B cell (primary cell): ENCODE results near the gene DDX20. TPM values are rescaled to one million over a fixed set of nuclear protein-coding genes. Genes with fewer than 3 reads are reported as not detected.

Source experiments
- ATAC-seq: fragments of 200-7000 bp; cut with Tn5 transposase; one replicate; pipeline ENCODE4 v1.10.0; 2021; ENCODE audit warnings: low read depth, mild to moderate bottlenecking, moderate number of reproducible peaks, moderate library complexity
- CTCF ChIA-PET: fragments of 350-600 bp; sonication (Branson Sonifier 250); formaldehyde crosslinking; loops from one replicate; lab custom pipeline; 2021; ENCODE audit warnings: antibody characterized with exemption, inconsistent platforms; lab: Charles Lee
- POLR2A ChIA-PET: fragments of 350-600 bp; sonication (Branson Sonifier 250); formaldehyde crosslinking; loops from one replicate; lab custom pipeline; 2021; ENCODE audit warnings: antibody characterized with exemption; lab: Charles Lee
- DNase-seq: peaks from one replicate; pipeline ENCODE4 v3.0.0; 2013
- H2AFZ ChIP-seq: 2 replicates; pipeline ENCODE4 v1.6.1; 2012; ENCODE audit warnings: mild to moderate bottlenecking, low read depth, low read length; ENCODE audit not compliant: insufficient read depth, poor library complexity, severe bottlenecking
- H3K27ac ChIP-seq, 2 donors: 1 replicate in 1 of 2; 2 replicates in 1 of 2; pipeline ENCODE4 v1.5.1; 2012 to 2013; ENCODE audit warnings: low read length in 2 of 2, mild to moderate bottlenecking in 2 of 2, moderate library complexity in 1 of 2
- H3K27me3 ChIP-seq, 4 experiments: fragments of 200-600 bp in 1 of 4; sonication (generic) in 1 of 4; replicated peaks in 1 of 4; 1 replicate in 2 of 4; 2 replicates in 2 of 4; pipeline versions ENCODE4 v1.6.1 to v1.7.0; 2013 to 2016; ENCODE audit warnings: low read length in 3 of 4, mild to moderate bottlenecking in 2 of 4, mixed read lengths in 1 of 4, moderate library complexity in 1 of 4; ENCODE audit not compliant: insufficient read depth in 4 of 4, control insufficient read depth in 3 of 4; ENCODE audit errors: control extremely low read depth in 1 of 4
- H3K36me3 ChIP-seq, 2 experiments: replicated peaks in 1 of 2; 1 replicate in 1 of 2; 2 replicates in 1 of 2; pipeline versions ENCODE4 v1.6.1 to v1.7.1; 2013; ENCODE audit warnings: low read length in 1 of 2; ENCODE audit not compliant: insufficient read depth in 2 of 2, control insufficient read depth in 1 of 2; ENCODE audit errors: control extremely low read depth in 1 of 2, extremely low read depth in 1 of 2
- H3K4me1 ChIP-seq, 2 donors: fragments of 200-600 bp in 1 of 2; sonication (generic) in 1 of 2; 1 replicate in 1 of 2; 2 replicates in 1 of 2; pipeline versions ENCODE4 v1.5.1 to v1.6.1; 2013 to 2017; ENCODE audit warnings: low read length in 2 of 2; ENCODE audit not compliant: control insufficient read depth in 2 of 2, insufficient read depth in 2 of 2
- H3K4me2 ChIP-seq: replicated peaks from 2 replicates; pipeline ENCODE3; 2012; ENCODE audit warnings: mild to moderate bottlenecking, low read depth, low read length; ENCODE audit not compliant: poor library complexity, severe bottlenecking
- H3K4me3 ChIP-seq, 5 experiments: fragments of 200-600 bp in 1 of 5; sonication (generic) in 1 of 5; 1 replicate in 3 of 5; 2 replicates in 2 of 5; pipeline versions ENCODE4 v1.5.1 to v1.7.0; 2011 to 2016; ENCODE audit warnings: low read length in 4 of 5, mild to moderate bottlenecking in 4 of 5, low read depth in 2 of 5, control low read depth in 1 of 5, moderate library complexity in 1 of 5; ENCODE audit not compliant: insufficient read depth in 1 of 5; ENCODE audit errors: control extremely low read depth in 1 of 5, extremely low read depth in 1 of 5
- H3K79me2 ChIP-seq: fragments of 200-600 bp; sonication (generic); one replicate; pipeline ENCODE4 v1.6.0; 2016; ENCODE audit warnings: low read length; ENCODE audit not compliant: control insufficient read depth, insufficient read depth
- H3K9ac ChIP-seq: fragments of 200-600 bp; sonication (generic); 2 replicates; pipeline ENCODE4 v1.6.1; 2017; ENCODE audit warnings: mild to moderate bottlenecking, low read length, moderate library complexity
- H3K9me3 ChIP-seq, 3 donors: one replicate each; pipeline versions ENCODE4 v1.6.1 to v1.7.1; 2013; ENCODE audit warnings: low read length in 2 of 3; ENCODE audit not compliant: control insufficient read depth in 2 of 3, insufficient read depth in 1 of 3; ENCODE audit errors: control extremely low read depth in 1 of 3
- H4K20me1 ChIP-seq: 2 replicates; pipeline ENCODE4 v1.6.0; 2012; ENCODE audit warnings: mild to moderate bottlenecking, low read length; ENCODE audit not compliant: insufficient read depth, control insufficient read depth, poor library complexity, severe bottlenecking
- H3K27ac Mint-ChIP-seq: one replicate; pipeline ENCODE4 v1.8.0; 2021; ENCODE audit warnings: mixed read lengths
- H3K27me3 Mint-ChIP-seq: one replicate; pipeline ENCODE4 v1.8.0; 2021; ENCODE audit warnings: mixed read lengths
- H3K4me1 Mint-ChIP-seq: one replicate; pipeline ENCODE4 v1.8.0; 2021; ENCODE audit warnings: mixed read lengths
- H3K4me3 Mint-ChIP-seq: one replicate; pipeline ENCODE4 v1.8.0; 2021; ENCODE audit warnings: mixed read lengths
- H3K9me3 Mint-ChIP-seq: one replicate; pipeline ENCODE4 v1.8.0; 2022; ENCODE audit warnings: mixed read lengths; ENCODE audit not compliant: insufficient read depth
- CTCF ChIP-seq: fragments of 200-600 bp; IDR thresholded peaks from one replicate; pipeline ENCODE4 v1.8.0; 2022; ENCODE audit warnings: antibody characterized with exemption, mild to moderate bottlenecking
- EZH2 ChIP-seq: IDR thresholded peaks from 2 replicates; pipeline ENCODE4 v1.6.1; 2012; ENCODE audit warnings: borderline replicate concordance, low read depth, mild to moderate bottlenecking, moderate library complexity, low read length; ENCODE audit not compliant: insufficient read depth, poor library complexity, severe bottlenecking
- WGBS: methylation state at CpG from one replicate; pipeline ENCODE4 v1.1.5; 2013; ENCODE audit warnings: missing lambda C conversion rate; ENCODE audit not compliant: insufficient coverage; 5-methylcytosine and 5-hydroxymethylcytosine counted together
- intact Hi-C: fragments of 100-400 bp; cut with micrococcal nuclease; formaldehyde crosslinking; loops from one replicate; pipeline ENCODE4 v1.10.0; 2022
- polyA plus RNA-seq: library from polyadenylated mRNA; depleted of rRNA; stranded (reverse); fragments of >200 nt; gene quantifications from 2 replicates; pipeline ENCODE4 v1.2.3, GENCODE V29; 2012
- total RNA-seq, 2 donors: library from RNA; stranded (reverse); fragments of 120-200 nt in 1 of 2; gene quantifications; 1 replicate in 1 of 2; 2 replicates in 1 of 2; pipeline versions ENCODE4 v1.2.3 to v1.2.4, GENCODE V29; 2013 to 2022

The DDX20 gene
- total and polyA plus RNA-seq, 2 donors (not counting 1 experiment from before 2014, with no cell fraction given): 5.7 to 24.6 TPM

DNA sequence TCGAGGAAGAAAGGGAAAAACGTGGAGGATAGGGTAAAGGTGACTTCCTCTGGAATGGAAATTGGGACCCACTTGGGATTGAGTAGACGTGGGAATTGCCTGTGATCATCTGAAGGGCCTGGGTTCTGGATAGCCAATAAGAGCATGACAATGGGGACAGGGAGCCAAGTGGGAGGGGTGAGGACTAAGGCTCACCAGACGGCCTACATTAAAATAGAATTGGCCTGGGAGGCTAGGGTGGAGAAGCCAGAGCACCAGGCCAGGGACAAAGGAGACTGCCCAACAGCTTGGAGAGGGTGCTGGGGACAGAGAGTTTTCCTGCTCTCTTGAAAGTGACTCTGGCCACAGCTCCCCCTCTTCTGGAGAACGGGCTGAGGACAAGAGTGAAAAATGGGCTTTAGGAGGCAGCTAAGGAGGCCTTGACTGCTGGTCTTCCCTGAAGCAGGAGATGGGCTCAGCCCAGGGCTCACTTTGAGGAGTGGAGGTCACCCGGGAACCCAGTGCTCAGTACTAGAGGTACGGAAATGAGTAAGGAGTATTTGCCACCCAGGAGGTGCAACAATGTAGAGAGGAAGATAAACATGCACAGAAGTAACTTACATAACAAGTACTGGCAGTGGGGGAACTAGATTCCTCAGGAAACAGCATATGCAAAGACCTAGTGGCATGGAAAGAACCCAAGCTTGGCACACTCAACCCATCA is 35.3 kb upstream of the DDX20 start:
- no peak overlapping the region for H2AFZ ChIP-seq
- no peak overlapping the region for H3K4me2 ChIP-seq
- ATAC-seq (no peak), DNase-seq (no peak)
- no peak overlapping the region for H3K27ac ChIP-seq
- H3K9ac ChIP-seq: no peak overlapping the region
- no peak for TF ChIP-seq EZH2
- no peak for TF ChIP-seq CTCF
- H3K9me3 ChIP-seq: no peaks in the 10 kb centered on the region
- intact Hi-C loops: no loop called here
- ChIA-PET POLR2A (no interaction called here), CTCF (interaction anchor here (0.9 to 2.8 kb wide), 4 partner anchors 27 to 212 kb away, joined by 3 to 8 read pairs (median 4); no protein-coding TSS in a partner anchor)
- H3K27me3 ChIP-seq: no peaks in the 10 kb centered on the region
- no peak overlapping the region for H3K4me3 ChIP-seq
- H3K79me2 ChIP-seq: no peaks in the 10 kb centered on the region
- peaks cover 12 to 19% of the 10 kb centered on the region in 2 donors for H3K4me1 ChIP-seq
- peak overlapping the region; percentile 37 for H3K27ac Mint-ChIP-seq
- 74% methylated on average over 5 of the region's 7 CpGs for WGBS
- no peak overlapping the region for H3K4me3 Mint-ChIP-seq
- no peaks in the 10 kb centered on the region for H3K27me3 Mint-ChIP-seq
- H3K4me1 Mint-ChIP-seq: peaks cover 21% of the 10 kb centered on the region
- H3K9me3 Mint-ChIP-seq: no peaks in the 10 kb centered on the region
- H3K36me3 ChIP-seq: peaks cover 2 to 9% of the 10 kb centered on the region in 2 experiments
- H4K20me1 ChIP-seq: no peaks in the 10 kb centered on the region

DNA sequence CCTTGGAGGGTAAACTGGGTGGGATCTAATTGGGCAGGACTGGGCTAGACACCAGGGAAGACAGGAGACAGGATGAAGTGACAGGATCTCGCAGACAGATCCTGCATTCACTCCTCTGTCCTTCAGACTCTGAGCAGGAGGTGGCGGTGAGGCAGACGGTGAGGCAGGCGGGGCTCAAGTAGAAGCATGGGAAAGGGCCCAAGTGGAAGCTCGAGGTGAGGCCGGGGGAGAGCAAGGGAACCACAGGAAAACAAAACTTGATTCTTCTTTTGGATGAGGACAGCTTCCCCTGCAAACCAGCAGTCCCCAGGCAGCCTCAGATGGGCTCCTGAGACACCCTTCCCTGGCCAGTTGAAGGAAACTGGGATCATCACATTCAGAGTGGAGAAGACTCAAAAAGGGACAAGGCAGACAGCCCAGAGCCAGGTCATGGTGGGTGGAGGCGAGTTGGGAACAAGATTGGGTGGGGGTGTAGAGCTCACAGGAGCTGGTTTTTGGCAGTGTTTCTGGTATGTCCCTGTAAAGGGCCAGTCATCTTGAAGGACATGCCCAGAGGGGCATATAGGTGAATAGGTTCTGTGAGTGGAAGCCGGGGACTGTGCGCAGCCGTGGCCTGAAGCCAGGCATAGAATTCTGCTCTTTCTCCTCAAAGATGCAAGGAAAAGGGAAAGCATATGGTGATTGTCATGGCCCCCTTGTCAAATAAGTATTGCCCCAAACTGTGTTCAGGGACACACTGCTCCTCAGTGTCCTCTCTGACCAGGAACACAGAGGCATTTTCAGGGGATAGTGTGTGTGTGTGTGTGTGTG is 34.5 kb upstream of the DDX20 start:
- no peak overlapping the region for H2AFZ ChIP-seq

More for the DNA sequence above, 34.5 kb upstream of the DDX20 start:
- peaks cover 12 to 19% of the 10 kb centered on the region in 2 donors for H3K4me1 ChIP-seq
- H3K36me3 ChIP-seq: peaks cover 2 to 9% of the 10 kb centered on the region in 2 experiments
- DNase-seq (no peak), ATAC-seq (no peak)
- no peaks in the 10 kb centered on the region for H3K27me3 ChIP-seq
- no peaks in the 10 kb centered on the region for H3K9me3 ChIP-seq
- no peak overlapping the region for H3K4me2 ChIP-seq
- Mint-ChIP-seq H3K27me3 (no peaks in the 10 kb centered on the region), H3K27ac (peak overlapping the region; percentile 37), H3K4me1 (peaks cover 21% of the 10 kb centered on the region), H3K4me3 (no peak overlapping the region), H3K9me3 (no peaks in the 10 kb centered on the region)
- H3K27ac ChIP-seq: no peak overlapping the region
- TF ChIP-seq EZH2 (no peak), CTCF (no peak)
- ChIA-PET POLR2A (no interaction called here), CTCF (interaction anchor here (0.9 to 2.8 kb wide), 3 partner anchors 26 to 48 kb away, joined by 3 to 8 read pairs (median 5); no protein-coding TSS in a partner anchor)
- no peaks in the 10 kb centered on the region for H4K20me1 ChIP-seq
- H3K79me2 ChIP-seq: no peaks in the 10 kb centered on the region
- no peak overlapping the region for H3K4me3 ChIP-seq
- WGBS: 85% methylated on average over 7 of the region's 10 CpGs
- no peak overlapping the region for H3K9ac ChIP-seq
- intact Hi-C loops: no loop called here
